ENCODE results near the gene CD81. TPM values are rescaled to one million over a fixed set of nuclear protein-coding genes. Genes with fewer than 3 reads are reported as not detected.
"Not testable (repeated sequence)": the region's sequence is repeated elsewhere in the genome, so short reads cannot be mapped to it uniquely, and the experiment has no call there.

The CD81 gene
- polyA plus RNA-seq, 1 donor = 488 TPM

- DNase-seq = not testable (repeated sequence)
These were observed 19.5 kb upstream of the CD81 start for GRCh38 chr11:2357651-2358050.

- DNase-seq = no peak
These were observed 18.2 kb upstream of the CD81 start for GRCh38 chr11:2358754-2359442.

- DNase-seq = no peak
These were observed 17.6 kb upstream of the CD81 start for GRCh38 chr11:2359557-2359956.

GRCh38 chr11:2360081-2360642 is 16.9 kb upstream of the CD81 start:
- no peak for DNase-seq

- no peak for DNase-seq
These were observed 15.5 kb upstream of the CD81 start for GRCh38 chr11:2361565-2361964.

- no peak for DNase-seq
These were observed 14.7 kb upstream of the CD81 start for GRCh38 chr11:2362414-2362813.

GRCh38 chr11:2363130-2363529 is 14.0 kb upstream of the CD81 start:
- no peak for DNase-seq

- DNase-seq = no peak
These were observed 13.3 kb upstream of the CD81 start for GRCh38 chr11:2363577-2364370.

GRCh38 chr11:2364386-2364785 is 12.7 kb upstream of the CD81 start:
- DNase-seq = not testable (repeated sequence)

GRCh38 chr11:2365571-2366210 is 11.4 kb upstream of the CD81 start:
- no peak for DNase-seq

- no peak for DNase-seq
These were observed 10.8 kb upstream of the CD81 start for GRCh38 chr11:2366276-2366675.

GRCh38 chr11:2366733-2367132 is 10.4 kb upstream of the CD81 start:
- DNase-seq = no peak

- DNase-seq = no peak
These were observed 9.6 kb upstream of the CD81 start for GRCh38 chr11:2367266-2368160.

- no peak for DNase-seq
These were observed 8.8 kb upstream of the CD81 start for GRCh38 chr11:2368178-2368850.

- DNase-seq = no peak
These were observed 8.3 kb upstream of the CD81 start for GRCh38 chr11:2368851-2369180.

GRCh38 chr11:2369320-2369719 is 7.8 kb upstream of the CD81 start:
- no peak for DNase-seq

GRCh38 chr11:2369896-2370295 is 7.2 kb upstream of the CD81 start:
- DNase-seq = no peak

GRCh38 chr11:2374456-2375201 is 2.5 kb upstream of the CD81 start:
- no peak for DNase-seq

- no peak for DNase-seq
These were observed 1.7 kb upstream of the CD81 start for GRCh38 chr11:2375341-2375853.

GRCh38 chr11:2375964-2376551 is 1.1 kb upstream of the CD81 start:
- DNase-seq = no peak
